ENCODE measurements around the gene LPP. TPM values are rescaled to one million over a fixed set of nuclear protein-coding genes. Genes with fewer than 3 reads are reported as not detected.
A peak's percentile ranks its signal among the peaks of the same experiment; 100 is the strongest.

Gene LPP
- total and polyA plus RNA-seq, 4 donors: 11.1 to 219 (median 66.5) TPM

- peak overlapping the region in 1 of 2 donors; percentile 7 for H3K27ac ChIP-seq (ENCODE audit: low read depth in 1 of 2, low read length in 1 of 2)
- 34 to 69% methylated on average over 3 of the region's 3 CpGs for WGBS, 2 donors
- peak; percentile 21 to 77 (median 62) for DNase-seq
- H3K27me3 ChIP-seq (ENCODE audit: control insufficient read depth in 3 of 3, insufficient read depth in 3 of 3, low read length in 2 of 3): no peaks in the 10 kb centered on the region
- no peaks in the 10 kb centered on the region for H3K9me3 ChIP-seq (ENCODE audit: control insufficient read depth in 4 of 4, insufficient read depth in 3 of 4, low read length in 3 of 4)
- ATAC-seq (ENCODE audit: insufficient read depth, low FRiP score): peak; percentile 11
- H3K4me3 ChIP-seq: no peak overlapping the region
- H3K36me3 ChIP-seq (ENCODE audit: control insufficient read depth in 4 of 4, insufficient read depth in 4 of 4, low read length in 4 of 4): peaks cover 0 to 3% (median 0%) of the 10 kb centered on the region in 4 donors
- TF ChIP-seq CTCF (IDR thresholded peaks at IDR 0.05; ENCODE audit: control extremely low read depth, extremely low read depth): no peak
- no peak overlapping the region for H3K9ac ChIP-seq (ENCODE audit: insufficient read depth in 1 of 2, low read length in 2 of 2)
- peaks cover 0 to 10% (median 3%) of the 10 kb centered on the region in 5 donors for H3K4me1 ChIP-seq (ENCODE audit: control insufficient read depth in 5 of 5, insufficient read depth in 5 of 5, low read length in 5 of 5)
Observed at GRCh38 chr3:188624384-188624783, 470.4 kb downstream of the LPP start.

GRCh38 chr3:188624828-188625227 is 470.9 kb downstream of the LPP start:
- TF ChIP-seq CTCF (IDR thresholded peaks at IDR 0.05; ENCODE audit: control extremely low read depth, extremely low read depth): no peak
- Histone ChIP-seq H3K4me3 (no peak overlapping the region), H3K27ac (ENCODE audit: low read depth in 1 of 2, low read length in 1 of 2) (no peak overlapping the region), H3K9ac (ENCODE audit: insufficient read depth in 1 of 2, low read length in 2 of 2) (no peak overlapping the region), H3K9me3 (ENCODE audit: control insufficient read depth in 4 of 4, insufficient read depth in 3 of 4, low read length in 3 of 4) (no peaks in the 10 kb centered on the region), H3K36me3 (ENCODE audit: control insufficient read depth in 4 of 4, insufficient read depth in 4 of 4, low read length in 4 of 4) (peaks cover 0 to 3% (median 0%) of the 10 kb centered on the region in 4 donors), H3K27me3 (ENCODE audit: control insufficient read depth in 3 of 3, insufficient read depth in 3 of 3, low read length in 2 of 3) (no peaks in the 10 kb centered on the region), H3K4me1 (ENCODE audit: control insufficient read depth in 5 of 5, insufficient read depth in 5 of 5, low read length in 5 of 5) (peaks cover 0 to 10% (median 3%) of the 10 kb centered on the region in 5 donors)
- ATAC-seq (ENCODE audit: insufficient read depth, low FRiP score) (no peak), DNase-seq (no peak)

- Histone ChIP-seq H3K36me3 (ENCODE audit: control insufficient read depth in 4 of 4, insufficient read depth in 4 of 4, low read length in 4 of 4) (peaks cover 0 to 3% (median 0%) of the 10 kb centered on the region in 4 donors), H3K4me1 (ENCODE audit: control insufficient read depth in 5 of 5, insufficient read depth in 5 of 5, low read length in 5 of 5) (peaks cover 0 to 18% (median 3%) of the 10 kb centered on the region in 5 donors), H3K27ac (ENCODE audit: low read depth in 1 of 2, low read length in 1 of 2) (no peak overlapping the region), H3K9me3 (ENCODE audit: control insufficient read depth in 4 of 4, insufficient read depth in 3 of 4, low read length in 3 of 4) (no peaks in the 10 kb centered on the region), H3K27me3 (ENCODE audit: control insufficient read depth in 3 of 3, insufficient read depth in 3 of 3, low read length in 2 of 3) (no peaks in the 10 kb centered on the region), H3K9ac (ENCODE audit: insufficient read depth in 1 of 2, low read length in 2 of 2) (no peak overlapping the region), H3K4me3 (no peak overlapping the region)
- no peak for TF ChIP-seq CTCF (IDR thresholded peaks at IDR 0.05; ENCODE audit: control extremely low read depth, extremely low read depth)
- DNase-seq (no peak), ATAC-seq (ENCODE audit: insufficient read depth, low FRiP score) (no peak)
Observed at GRCh38 chr3:188627652-188628051, 473.7 kb downstream of the LPP start.
